Measurements from ENCODE around the gene ADARB2. TPM values are rescaled to one million over a fixed set of nuclear protein-coding genes. Genes with fewer than 3 reads are reported as not detected.

Gene ADARB2
- polyA plus RNA-seq, 3 donors: not detected

GRCh38 chr10:1646332-1646731, 91.0 kb downstream of the ADARB2 start:
- no peak overlapping the region for H3K4me2 ChIP-seq (replicated peaks; ENCODE audit: extremely low read depth, low read length, poor library complexity, severe bottlenecking)
- H3K4me1 ChIP-seq (ENCODE audit: control insufficient read depth in 1 of 2, insufficient read depth in 2 of 2, low read length in 2 of 2): no peaks in the 10 kb centered on the region
- no peak overlapping the region for H3K27ac ChIP-seq (ENCODE audit: low read depth in 1 of 2, low read length in 2 of 2)
- no peaks in the 10 kb centered on the region for H3K9me3 ChIP-seq (replicated peaks in 1 of 2; ENCODE audit: control insufficient read depth in 1 of 2, insufficient read depth in 1 of 2, low read length in 2 of 2)
- H3K36me3 ChIP-seq (replicated peaks in 1 of 2; ENCODE audit: control insufficient read depth in 1 of 2, insufficient read depth in 2 of 2, low read length in 2 of 2): no peaks in the 10 kb centered on the region
- H3K9ac ChIP-seq (ENCODE audit: insufficient read depth, low read length, poor library complexity, severe bottlenecking): no peak overlapping the region
- no peak for DNase-seq
- H3K4me3 Mint-ChIP-seq: no peak overlapping the region
- H3K4me3 ChIP-seq (replicated peaks in 1 of 3; ENCODE audit: low read depth in 2 of 3, low read length in 3 of 3): no peak overlapping the region
- no peaks in the 10 kb centered on the region for H3K36me3 Mint-ChIP-seq
- 78% methylated on average over 4 of the region's 5 CpGs for whole genome bisulfite sequencing (ENCODE audit: insufficient coverage)
- intact Hi-C loops (cut with micrococcal nuclease): no loop called here
- no peaks in the 10 kb centered on the region for H3K4me1 Mint-ChIP-seq
- H2AFZ ChIP-seq (ENCODE audit: insufficient read depth, low read depth, low read length, poor library complexity, severe bottlenecking): no peak overlapping the region
- TF ChIP-seq CTCF (IDR thresholded peaks at IDR 0.05): no peak
- no peaks in the 10 kb centered on the region for H3K27me3 ChIP-seq (ENCODE audit: control insufficient read depth in 2 of 2, insufficient read depth in 2 of 2, low read length in 2 of 2)
- H3K79me2 ChIP-seq (ENCODE audit: insufficient read depth, low read length): no peaks in the 10 kb centered on the region
- H3K27me3 Mint-ChIP-seq (ENCODE audit: low read depth in 3 of 3): no peaks in the 10 kb centered on the region
- peaks cover 0 to 2% (median 0%) of the 10 kb centered on the region in 7 donors for H3K9me3 Mint-ChIP-seq
- H3K27ac Mint-ChIP-seq: no peak overlapping the region
- H4K20me1 ChIP-seq (ENCODE audit: insufficient read depth, low read length): no peaks in the 10 kb centered on the region

DNA sequence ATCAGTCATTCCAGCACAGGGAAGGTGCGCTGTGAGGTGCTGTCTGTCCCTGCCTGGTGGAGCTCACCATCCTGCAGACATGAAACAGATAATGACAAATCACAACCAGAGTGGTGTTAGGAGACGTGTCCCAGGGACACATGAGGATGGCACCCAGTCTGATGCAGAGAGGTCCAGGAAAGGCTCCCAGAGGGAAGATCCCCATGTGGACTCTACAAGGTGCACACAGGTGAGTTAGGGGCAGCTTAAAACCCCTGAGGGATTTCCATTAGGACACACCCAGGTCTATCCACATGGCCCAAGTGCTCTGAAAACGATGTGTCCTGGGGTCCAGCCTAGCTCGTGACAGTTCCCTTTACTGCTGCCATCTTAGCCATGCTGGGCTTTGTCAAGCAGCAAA, 91.4 kb downstream of the ADARB2 start:
- no peak overlapping the region for H3K4me3 Mint-ChIP-seq
- no peak overlapping the region for H3K4me3 ChIP-seq (replicated peaks in 1 of 3; ENCODE audit: low read depth in 2 of 3, low read length in 3 of 3)
- no peak overlapping the region for H3K27ac Mint-ChIP-seq
- intact Hi-C loops (cut with micrococcal nuclease): no loop called here
- H3K27me3 ChIP-seq (ENCODE audit: control insufficient read depth in 2 of 2, insufficient read depth in 2 of 2, low read length in 2 of 2): no peaks in the 10 kb centered on the region
- no peaks in the 10 kb centered on the region for H3K4me1 ChIP-seq (ENCODE audit: control insufficient read depth in 1 of 2, insufficient read depth in 2 of 2, low read length in 2 of 2)
- no peaks in the 10 kb centered on the region for H3K27me3 Mint-ChIP-seq (ENCODE audit: low read depth in 3 of 3)
- H3K27ac ChIP-seq (ENCODE audit: low read depth in 1 of 2, low read length in 2 of 2): no peak overlapping the region
- H3K4me1 Mint-ChIP-seq: no peaks in the 10 kb centered on the region
- no peak for TF ChIP-seq CTCF (IDR thresholded peaks at IDR 0.05)
- H3K36me3 ChIP-seq (replicated peaks in 1 of 2; ENCODE audit: control insufficient read depth in 1 of 2, insufficient read depth in 2 of 2, low read length in 2 of 2): no peaks in the 10 kb centered on the region
- no peak overlapping the region for H2AFZ ChIP-seq (ENCODE audit: insufficient read depth, low read depth, low read length, poor library complexity, severe bottlenecking)
- H4K20me1 ChIP-seq (ENCODE audit: insufficient read depth, low read length): no peaks in the 10 kb centered on the region
- WGBS (ENCODE audit: insufficient coverage): 72% methylated on average over 3 of the region's 4 CpGs
- H3K9me3 Mint-ChIP-seq: peaks cover 0 to 2% (median 0%) of the 10 kb centered on the region in 7 donors
- no peaks in the 10 kb centered on the region for H3K9me3 ChIP-seq (replicated peaks in 1 of 2; ENCODE audit: control insufficient read depth in 1 of 2, insufficient read depth in 1 of 2, low read length in 2 of 2)
- no peaks in the 10 kb centered on the region for H3K36me3 Mint-ChIP-seq
- H3K79me2 ChIP-seq (ENCODE audit: insufficient read depth, low read length): no peaks in the 10 kb centered on the region
- H3K9ac ChIP-seq (ENCODE audit: insufficient read depth, low read length, poor library complexity, severe bottlenecking): no peak overlapping the region
- H3K4me2 ChIP-seq (replicated peaks; ENCODE audit: extremely low read depth, low read length, poor library complexity, severe bottlenecking): no peak overlapping the region
- DNase-seq: no peak
